Measurements from ENCODE around the gene ELMO1. TPM values are rescaled to one million over a fixed set of nuclear protein-coding genes. Genes with fewer than 3 reads are reported as not detected.

ELMO1 gene
- total and polyA plus RNA-seq, 10 of the 15 experiments (the other 5 are each of a cell fraction or from before 2014, with no cell fraction given): 22.6 to 85.9 (median 56.6) TPM

DNA sequence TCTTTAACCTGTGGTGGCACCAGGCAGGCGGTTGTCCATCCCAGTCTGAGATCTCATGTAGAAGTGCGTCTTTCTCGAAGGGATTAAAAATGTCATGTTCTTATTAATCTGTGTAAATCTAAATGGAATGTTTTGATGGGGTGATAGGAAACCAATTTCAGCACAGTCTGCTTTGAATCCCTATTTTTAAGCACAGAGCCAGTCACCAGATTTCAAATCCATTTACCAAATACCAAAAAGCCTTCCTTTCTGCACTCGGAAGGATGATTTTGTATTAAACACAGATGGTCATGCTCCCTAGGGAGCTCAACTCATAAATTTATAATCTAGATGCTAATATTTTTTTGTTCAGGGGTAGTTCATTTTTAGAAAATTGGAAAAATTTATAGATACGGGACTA, 563.8 kb downstream of the ELMO1 start (continued):
- TF ChIP-seq KAT2A (conservative IDR thresholded peaks at IDR 0.05; ENCODE audit: control insufficient read depth, low read depth, low read length): no peak
- no peak for TF ChIP-seq CHD1 (IDR thresholded peaks at IDR 0.05; ENCODE audit: low read depth, low read length)
- TF ChIP-seq, protein P1, sequence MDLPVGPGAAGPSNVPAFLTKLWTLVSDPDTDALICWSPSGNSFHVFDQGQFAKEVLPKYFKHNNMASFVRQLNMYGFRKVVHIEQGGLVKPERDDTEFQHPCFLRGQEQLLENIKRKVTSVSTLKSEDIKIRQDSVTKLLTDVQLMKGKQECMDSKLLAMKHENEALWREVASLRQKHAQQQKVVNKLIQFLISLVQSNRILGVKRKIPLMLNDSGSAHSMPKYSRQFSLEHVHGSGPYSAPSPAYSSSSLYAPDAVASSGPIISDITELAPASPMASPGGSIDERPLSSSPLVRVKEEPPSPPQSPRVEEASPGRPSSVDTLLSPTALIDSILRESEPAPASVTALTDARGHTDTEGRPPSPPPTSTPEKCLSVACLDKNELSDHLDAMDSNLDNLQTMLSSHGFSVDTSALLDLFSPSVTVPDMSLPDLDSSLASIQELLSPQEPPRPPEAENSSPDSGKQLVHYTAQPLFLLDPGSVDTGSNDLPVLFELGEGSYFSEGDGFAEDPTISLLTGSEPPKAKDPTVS (IDR thresholded peaks at IDR 0.05; ENCODE audit: low read depth, low read length): no peak
- TF ChIP-seq, protein P2, sequence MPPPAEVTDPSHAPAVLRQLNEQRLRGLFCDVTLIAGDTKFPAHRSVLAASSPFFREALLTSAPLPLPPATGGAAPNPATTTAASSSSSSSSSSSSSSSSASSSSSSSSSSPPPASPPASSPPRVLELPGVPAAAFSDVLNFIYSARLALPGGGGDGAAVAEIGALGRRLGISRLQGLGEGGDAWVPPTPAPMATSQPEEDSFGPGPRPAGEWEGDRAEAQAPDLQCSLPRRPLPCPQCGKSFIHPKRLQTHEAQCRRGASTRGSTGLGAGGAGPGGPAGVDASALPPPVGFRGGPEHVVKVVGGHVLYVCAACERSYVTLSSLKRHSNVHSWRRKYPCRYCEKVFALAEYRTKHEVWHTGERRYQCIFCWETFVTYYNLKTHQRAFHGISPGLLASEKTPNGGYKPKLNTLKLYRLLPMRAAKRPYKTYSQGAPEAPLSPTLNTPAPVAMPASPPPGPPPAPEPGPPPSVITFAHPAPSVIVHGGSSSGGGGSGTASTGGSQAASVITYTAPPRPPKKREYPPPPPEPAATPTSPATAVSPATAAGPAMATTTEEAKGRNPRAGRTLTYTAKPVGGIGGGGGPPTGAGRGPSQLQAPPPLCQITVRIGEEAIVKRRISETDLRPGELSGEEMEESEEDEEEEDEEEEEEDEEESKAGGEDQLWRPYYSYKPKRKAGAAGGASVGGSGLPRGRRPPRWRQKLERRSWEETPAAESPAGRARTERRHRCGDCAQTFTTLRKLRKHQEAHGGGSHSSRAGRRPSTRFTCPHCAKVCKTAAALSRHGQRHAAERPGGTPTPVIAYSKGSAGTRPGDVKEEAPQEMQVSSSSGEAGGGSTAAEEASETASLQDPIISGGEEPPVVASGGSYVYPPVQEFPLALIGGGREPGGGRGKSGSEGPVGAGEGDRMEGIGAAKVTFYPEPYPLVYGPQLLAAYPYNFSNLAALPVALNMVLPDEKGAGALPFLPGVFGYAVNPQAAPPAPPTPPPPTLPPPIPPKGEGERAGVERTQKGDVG (CRISPR knock-in tag; IDR thresholded peaks at IDR 0.05): no peak
- TF ChIP-seq ZNF384 (IDR thresholded peaks at IDR 0.05; ENCODE audit: borderline replicate concordance, low read depth, low read length): no peak
- TF ChIP-seq, protein P3, sequence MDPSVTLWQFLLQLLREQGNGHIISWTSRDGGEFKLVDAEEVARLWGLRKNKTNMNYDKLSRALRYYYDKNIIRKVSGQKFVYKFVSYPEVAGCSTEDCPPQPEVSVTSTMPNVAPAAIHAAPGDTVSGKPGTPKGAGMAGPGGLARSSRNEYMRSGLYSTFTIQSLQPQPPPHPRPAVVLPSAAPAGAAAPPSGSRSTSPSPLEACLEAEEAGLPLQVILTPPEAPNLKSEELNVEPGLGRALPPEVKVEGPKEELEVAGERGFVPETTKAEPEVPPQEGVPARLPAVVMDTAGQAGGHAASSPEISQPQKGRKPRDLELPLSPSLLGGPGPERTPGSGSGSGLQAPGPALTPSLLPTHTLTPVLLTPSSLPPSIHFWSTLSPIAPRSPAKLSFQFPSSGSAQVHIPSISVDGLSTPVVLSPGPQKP (IDR thresholded peaks at IDR 0.05; ENCODE audit: low read depth, low read length): no peak
- TF ChIP-seq KDM1A (IDR thresholded peaks at IDR 0.05; ENCODE audit: borderline replicate concordance): no peak
- TF ChIP-seq STAT3 (IDR thresholded peaks at IDR 0.05; ENCODE audit: low read depth, low read length): no peak
- no peak for TF ChIP-seq HDAC2 (IDR thresholded peaks at IDR 0.05)
- TF ChIP-seq MEF2A (IDR thresholded peaks at IDR 0.05; ENCODE audit: insufficient read depth, low read depth, low read length): no peak

Data from GM12878 (cell line).